Measurements from ENCODE around the gene TSC22D2. TPM values are rescaled to one million over a fixed set of nuclear protein-coding genes. Genes with fewer than 3 reads are reported as not detected.

TSC22D2 gene
- total and polyA plus RNA-seq, 2 donors from 2014 or later: 13.4 to 25.3 TPM

DNA sequence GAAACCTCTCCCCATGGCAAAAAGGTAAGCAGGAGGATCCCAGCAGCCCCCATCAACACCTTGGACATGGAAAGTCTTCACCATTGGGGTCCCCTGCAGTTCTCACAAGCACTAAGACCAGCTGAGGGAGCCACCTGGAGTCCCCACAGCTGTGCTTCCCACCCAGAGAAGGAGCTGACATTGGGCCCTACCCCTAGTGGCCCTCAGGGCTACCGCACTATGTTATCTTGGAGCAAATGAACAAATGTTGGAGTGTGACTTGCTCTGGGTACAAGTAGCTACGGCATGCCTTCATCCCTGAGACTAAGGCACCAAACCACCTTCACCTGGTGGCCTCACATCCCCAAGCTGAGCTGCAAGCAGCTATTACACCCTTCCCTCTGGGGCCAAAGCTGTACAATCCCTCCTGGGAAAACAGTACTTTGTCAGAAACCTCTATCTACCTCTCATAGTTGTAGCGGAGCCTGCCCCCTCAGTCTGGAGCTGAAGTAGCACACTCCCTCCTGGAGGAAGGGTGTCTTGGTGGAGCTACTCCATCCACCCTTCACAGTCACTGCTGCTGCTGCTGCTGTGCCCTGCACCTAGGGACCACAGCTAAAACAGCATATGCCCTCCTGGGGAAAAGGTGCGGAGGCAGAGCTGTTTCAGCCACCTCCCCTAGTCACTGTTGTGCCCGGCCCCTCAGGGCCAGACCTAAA lies 95.5 kb downstream of the TSC22D2 start:
- intact Hi-C loops (cut with DNase I): no loop called here
- no peak overlapping the region for H3K9ac ChIP-seq (ENCODE audit: low read length in 3 of 3)
- no peak for DNase-seq
- no peak overlapping the region for H3K27ac ChIP-seq (ENCODE audit: low read depth in 2 of 2, low read length in 2 of 2)
- H3K9me3 ChIP-seq (ENCODE audit: control insufficient read depth in 2 of 3, insufficient read depth in 1 of 3, low read length in 3 of 3): no peaks in the 10 kb centered on the region
- no peak for FAIRE-seq
- no peak overlapping the region for H3K4me3 ChIP-seq (ENCODE audit: low read length in 3 of 3)
- TF ChIP-seq, protein P1, sequence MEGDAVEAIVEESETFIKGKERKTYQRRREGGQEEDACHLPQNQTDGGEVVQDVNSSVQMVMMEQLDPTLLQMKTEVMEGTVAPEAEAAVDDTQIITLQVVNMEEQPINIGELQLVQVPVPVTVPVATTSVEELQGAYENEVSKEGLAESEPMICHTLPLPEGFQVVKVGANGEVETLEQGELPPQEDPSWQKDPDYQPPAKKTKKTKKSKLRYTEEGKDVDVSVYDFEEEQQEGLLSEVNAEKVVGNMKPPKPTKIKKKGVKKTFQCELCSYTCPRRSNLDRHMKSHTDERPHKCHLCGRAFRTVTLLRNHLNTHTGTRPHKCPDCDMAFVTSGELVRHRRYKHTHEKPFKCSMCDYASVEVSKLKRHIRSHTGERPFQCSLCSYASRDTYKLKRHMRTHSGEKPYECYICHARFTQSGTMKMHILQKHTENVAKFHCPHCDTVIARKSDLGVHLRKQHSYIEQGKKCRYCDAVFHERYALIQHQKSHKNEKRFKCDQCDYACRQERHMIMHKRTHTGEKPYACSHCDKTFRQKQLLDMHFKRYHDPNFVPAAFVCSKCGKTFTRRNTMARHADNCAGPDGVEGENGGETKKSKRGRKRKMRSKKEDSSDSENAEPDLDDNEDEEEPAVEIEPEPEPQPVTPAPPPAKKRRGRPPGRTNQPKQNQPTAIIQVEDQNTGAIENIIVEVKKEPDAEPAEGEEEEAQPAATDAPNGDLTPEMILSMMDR (IDR thresholded peaks at IDR 0.05; ENCODE audit: borderline replicate concordance, extremely low read depth, insufficient read depth): no peak
- H3K27me3 ChIP-seq (ENCODE audit: control insufficient read depth, insufficient read depth, low read length): no peaks in the 10 kb centered on the region
- H3K4me1 ChIP-seq (ENCODE audit: control insufficient read depth in 2 of 3, insufficient read depth in 2 of 3, low read depth in 1 of 3, low read length in 3 of 3): no peaks in the 10 kb centered on the region
- H3K36me3 ChIP-seq (ENCODE audit: control insufficient read depth in 2 of 3, insufficient read depth in 3 of 3, low read length in 3 of 3): no peaks in the 10 kb centered on the region

DNA sequence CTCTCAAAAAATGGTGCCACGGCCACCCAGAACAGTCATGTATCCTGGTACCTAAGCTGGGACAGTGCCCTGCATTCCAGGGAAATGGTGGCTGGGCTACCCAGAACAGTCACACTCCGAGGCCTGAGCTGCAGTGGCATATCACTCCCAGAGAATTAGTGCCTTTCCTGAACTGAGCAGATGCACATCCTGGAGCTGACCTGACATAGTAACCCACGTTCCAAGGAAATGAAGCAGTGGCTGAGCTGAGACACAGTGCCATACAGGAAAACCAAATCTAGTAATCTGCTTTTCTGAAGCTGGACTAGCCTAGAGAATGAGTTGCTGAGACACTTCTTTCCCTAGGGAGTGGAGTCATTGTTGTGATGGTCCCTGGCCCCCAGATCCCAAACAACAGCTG lies 96.4 kb downstream of the TSC22D2 start:
- no peak overlapping the region for H3K27ac ChIP-seq (ENCODE audit: low read depth in 2 of 2, low read length in 2 of 2)
- H3K4me3 ChIP-seq (ENCODE audit: low read length in 3 of 3): no peak overlapping the region
- H3K9me3 ChIP-seq (ENCODE audit: control insufficient read depth in 2 of 3, insufficient read depth in 1 of 3, low read length in 3 of 3): no peaks in the 10 kb centered on the region
- TF ChIP-seq, protein P1 (IDR thresholded peaks at IDR 0.05; ENCODE audit: borderline replicate concordance, extremely low read depth, insufficient read depth): no peak
- no peaks in the 10 kb centered on the region for H3K36me3 ChIP-seq (ENCODE audit: control insufficient read depth in 2 of 3, insufficient read depth in 3 of 3, low read length in 3 of 3)
- DNase-seq (no peak), FAIRE-seq (no peak)
- H3K27me3 ChIP-seq (ENCODE audit: control insufficient read depth, insufficient read depth, low read length): no peaks in the 10 kb centered on the region
- H3K4me1 ChIP-seq (ENCODE audit: control insufficient read depth in 2 of 3, insufficient read depth in 2 of 3, low read depth in 1 of 3, low read length in 3 of 3): no peaks in the 10 kb centered on the region
- intact Hi-C loops (cut with DNase I): no loop called here
- H3K9ac ChIP-seq (ENCODE audit: low read length in 3 of 3): no peak overlapping the region

DNA sequence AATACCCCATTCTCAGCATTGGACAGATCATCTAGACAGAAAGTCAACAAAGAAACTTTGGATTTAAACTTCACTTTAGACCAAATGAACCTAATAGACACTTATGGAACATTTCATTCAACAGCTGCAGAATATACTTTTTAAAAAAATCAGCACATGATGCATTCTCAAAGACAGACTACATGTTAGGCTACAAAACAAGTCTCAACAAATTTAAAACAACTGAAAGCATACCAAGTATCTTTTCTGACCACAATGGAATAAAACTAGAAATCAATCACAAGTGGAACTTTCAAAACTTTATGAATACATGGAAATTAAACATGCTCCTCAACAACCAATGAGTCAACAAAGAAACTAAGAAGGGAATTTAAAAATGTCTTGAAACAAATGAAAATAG lies 100.3 kb downstream of the TSC22D2 start:
- TF ChIP-seq, protein P1 (IDR thresholded peaks at IDR 0.05; ENCODE audit: borderline replicate concordance, extremely low read depth, insufficient read depth): no peak
- intact Hi-C loops (cut with DNase I): no loop called here
- H3K9ac ChIP-seq (ENCODE audit: low read length in 3 of 3): no peak overlapping the region
- no peak overlapping the region for H3K4me3 ChIP-seq (ENCODE audit: low read length in 3 of 3)
- no peaks in the 10 kb centered on the region for H3K36me3 ChIP-seq (ENCODE audit: control insufficient read depth in 2 of 3, insufficient read depth in 3 of 3, low read length in 3 of 3)
- FAIRE-seq (no peak), DNase-seq (no peak)
- H3K27me3 ChIP-seq (ENCODE audit: control insufficient read depth, insufficient read depth, low read length): no peaks in the 10 kb centered on the region
- no peaks in the 10 kb centered on the region for H3K9me3 ChIP-seq (ENCODE audit: control insufficient read depth in 2 of 3, insufficient read depth in 1 of 3, low read length in 3 of 3)
- no peaks in the 10 kb centered on the region for H3K4me1 ChIP-seq (ENCODE audit: control insufficient read depth in 2 of 3, insufficient read depth in 2 of 3, low read depth in 1 of 3, low read length in 3 of 3)
- H3K27ac ChIP-seq (ENCODE audit: low read depth in 2 of 2, low read length in 2 of 2): no peak overlapping the region

DNA sequence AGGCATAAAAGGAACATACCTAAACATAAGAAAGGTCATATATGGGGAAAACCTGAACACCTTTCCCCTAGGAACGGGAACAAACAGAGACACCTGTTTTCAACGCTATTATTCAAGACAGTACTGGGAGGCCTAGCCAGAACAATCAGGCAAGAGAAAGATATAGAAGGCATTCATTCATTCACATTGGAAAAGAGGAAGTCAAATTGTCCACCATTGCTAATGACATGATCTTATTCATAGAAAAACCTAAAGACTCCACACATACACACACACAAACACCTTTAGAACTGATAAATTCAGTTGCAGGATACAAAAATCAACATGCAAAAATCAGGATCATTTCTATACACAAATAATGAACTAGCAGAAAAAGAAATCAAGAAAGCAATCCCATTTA lies 101.7 kb downstream of the TSC22D2 start:
- Histone ChIP-seq H3K9ac (ENCODE audit: low read length in 3 of 3) (no peak overlapping the region), H3K36me3 (ENCODE audit: control insufficient read depth in 2 of 3, insufficient read depth in 3 of 3, low read length in 3 of 3) (no peaks in the 10 kb centered on the region), H3K9me3 (ENCODE audit: control insufficient read depth in 2 of 3, insufficient read depth in 1 of 3, low read length in 3 of 3) (no peaks in the 10 kb centered on the region), H3K4me1 (ENCODE audit: control insufficient read depth in 2 of 3, insufficient read depth in 2 of 3, low read depth in 1 of 3, low read length in 3 of 3) (no peaks in the 10 kb centered on the region), H3K4me3 (ENCODE audit: low read length in 3 of 3) (no peak overlapping the region), H3K27ac (ENCODE audit: low read depth in 2 of 2, low read length in 2 of 2) (no peak overlapping the region), H3K27me3 (ENCODE audit: control insufficient read depth, insufficient read depth, low read length) (no peaks in the 10 kb centered on the region)
- FAIRE-seq (no peak), DNase-seq (no peak)
- TF ChIP-seq, protein P1 (IDR thresholded peaks at IDR 0.05; ENCODE audit: borderline replicate concordance, extremely low read depth, insufficient read depth): no peak
- intact Hi-C loops (cut with DNase I): no loop called here
